Hindlimb muscle (tissue), 1 donor: ENCODE results near the gene DSCAM. TPM values are rescaled to one million over a fixed set of nuclear protein-coding genes. Genes with fewer than 3 reads are reported as not detected.

Experiments
- DNase-seq: peaks from one replicate; pipeline ENCODE4 v3.0.0-alpha.2; 2013
- polyA plus RNA-seq: library from polyadenylated mRNA; unstranded; fragments of 120-200 nt; gene quantifications from one replicate; pipeline ENCODE4 v1.2.1, GENCODE V29; 2013; ENCODE audit not compliant: insufficient read length

Gene DSCAM
- polyA plus RNA-seq, 1 donor: 2.0 TPM

DNA sequence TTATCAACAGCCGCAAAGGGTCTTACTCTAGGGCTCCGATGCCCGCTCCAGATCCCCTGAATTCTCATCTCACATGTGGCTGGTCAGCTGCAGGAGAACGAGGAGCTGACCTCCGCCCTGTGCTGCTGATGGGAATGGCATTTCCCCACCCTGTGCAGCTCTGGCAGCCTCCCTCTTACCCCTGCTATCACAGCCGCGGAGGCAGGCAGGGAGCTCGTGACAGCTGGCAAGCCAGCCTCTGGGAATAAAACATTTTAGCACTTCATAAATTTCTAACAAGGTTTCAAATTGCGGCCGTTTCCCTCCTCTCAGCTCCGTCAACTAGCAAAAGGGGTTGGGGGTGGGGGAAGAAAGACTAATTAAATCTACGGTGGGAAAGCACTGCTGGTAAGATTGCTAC lies 81.1 kb downstream of the DSCAM start:
- DNase-seq: no peak

DNA sequence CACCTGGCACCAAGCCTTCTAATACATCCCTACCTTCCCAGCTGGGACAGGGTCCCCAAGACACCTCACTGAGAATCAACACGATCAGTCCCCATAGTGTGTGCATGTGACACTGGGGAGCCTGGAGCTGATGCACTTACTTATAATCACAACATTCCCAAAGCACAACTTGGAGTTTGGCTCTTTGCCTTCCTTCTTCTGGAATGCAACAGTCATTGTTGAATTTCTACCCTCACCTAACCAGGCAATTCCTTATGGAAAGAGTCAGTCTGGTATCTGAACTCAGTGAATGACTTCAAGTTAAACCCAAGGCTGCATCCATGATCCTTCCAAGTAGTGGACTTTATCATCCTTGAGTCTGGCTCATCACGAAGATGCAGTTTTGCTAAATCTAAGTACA lies 86.1 kb downstream of the DSCAM start:
- no peak for DNase-seq

DNA sequence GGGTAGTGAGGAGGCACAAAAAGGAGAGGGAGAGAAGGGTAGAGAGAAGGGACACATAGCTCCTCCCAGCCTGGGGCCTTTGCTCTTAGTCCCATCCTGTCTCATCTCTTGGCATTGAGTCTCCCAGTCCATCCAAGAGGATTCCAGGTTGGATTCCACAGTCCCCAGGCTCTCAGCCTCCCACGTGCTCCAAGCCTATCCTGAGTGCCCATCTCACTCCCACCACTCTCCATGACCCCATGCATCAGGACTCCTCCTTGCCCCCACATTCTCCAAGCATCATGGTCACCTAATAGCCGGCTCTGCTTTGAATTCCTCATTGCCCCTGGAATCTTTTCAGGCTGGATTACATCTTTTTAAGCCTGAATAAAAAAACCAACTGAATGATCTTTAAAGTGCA lies 87.9 kb downstream of the DSCAM start:
- DNase-seq: no peak

DNA sequence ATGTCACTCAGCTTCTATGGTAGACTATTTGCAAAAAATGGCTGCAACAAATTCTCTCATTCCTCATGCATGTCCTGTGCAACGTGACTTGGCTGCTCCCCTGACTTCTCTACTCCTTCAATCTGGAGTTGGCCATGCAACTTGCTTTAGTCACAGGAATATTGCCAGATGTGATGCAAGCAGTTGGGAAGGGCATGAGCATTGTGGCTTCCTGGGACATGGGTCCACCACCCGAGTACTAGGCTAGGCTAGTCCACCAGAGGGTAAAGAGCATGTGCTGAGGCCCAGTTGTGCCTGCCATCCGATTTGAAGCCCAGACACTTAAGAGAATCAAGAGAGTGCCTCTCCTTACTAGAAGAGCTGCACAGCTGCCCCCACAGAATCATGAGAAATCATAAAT lies 89.6 kb downstream of the DSCAM start:
- no peak for DNase-seq

DNA sequence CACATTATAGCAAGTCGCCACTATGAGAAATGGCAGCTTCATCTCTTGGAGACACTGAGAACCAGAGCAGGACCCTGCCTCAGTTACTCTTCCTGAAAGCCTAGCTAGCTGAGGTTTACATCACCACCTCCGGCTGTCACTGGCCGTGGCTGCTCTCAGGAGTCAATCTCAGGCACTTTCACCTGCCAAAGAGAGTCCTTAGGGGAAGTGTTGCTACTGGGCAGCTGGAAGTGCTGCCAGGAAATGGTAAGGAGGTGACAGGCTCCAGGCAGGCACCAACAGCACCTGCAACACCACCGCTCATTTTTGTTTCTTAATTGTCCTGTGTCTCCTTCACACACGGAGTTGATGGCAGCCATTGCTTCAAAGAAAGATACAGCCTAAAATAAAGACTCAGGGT lies 92.5 kb downstream of the DSCAM start:
- DNase-seq: no peak

DNA sequence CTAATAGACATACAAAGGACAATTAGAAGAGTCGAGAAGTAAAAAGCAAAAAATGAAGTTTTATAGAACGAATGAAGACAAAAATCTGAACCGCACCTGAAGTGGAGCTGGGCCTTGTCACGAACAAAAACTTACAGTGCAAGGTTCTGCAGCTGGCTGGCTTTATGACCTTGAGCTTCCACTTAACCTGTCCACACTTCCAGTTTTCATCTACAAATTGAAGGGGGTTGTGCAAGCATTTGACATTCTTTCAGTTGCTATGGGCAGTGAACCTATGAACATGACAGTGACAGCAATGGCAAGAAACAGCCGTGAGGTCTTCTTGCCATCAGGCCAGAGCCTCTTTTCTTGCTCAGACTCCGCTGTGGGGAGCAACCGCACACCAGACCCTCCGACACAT lies 93.2 kb downstream of the DSCAM start:
- no peak for DNase-seq

DNA sequence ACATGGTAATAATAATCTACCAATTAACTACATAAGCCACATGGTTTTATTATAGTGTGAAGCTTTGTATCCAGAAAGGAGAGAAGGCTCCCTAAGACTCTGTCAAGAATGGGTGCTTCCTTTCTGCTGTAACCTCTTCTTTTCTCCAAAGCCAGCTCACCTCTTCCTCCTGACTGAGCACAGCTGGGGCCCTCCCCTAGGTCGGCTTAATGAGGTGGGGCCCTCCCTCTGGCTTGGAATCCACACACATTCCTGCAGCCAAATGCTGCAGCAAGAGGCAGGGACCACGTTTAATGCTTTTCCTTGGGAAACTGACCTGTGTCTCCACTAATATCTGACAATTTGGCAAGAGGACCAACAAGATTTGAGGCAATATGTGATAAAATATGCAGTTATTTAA lies 94.8 kb downstream of the DSCAM start:
- DNase-seq: no peak

DNA sequence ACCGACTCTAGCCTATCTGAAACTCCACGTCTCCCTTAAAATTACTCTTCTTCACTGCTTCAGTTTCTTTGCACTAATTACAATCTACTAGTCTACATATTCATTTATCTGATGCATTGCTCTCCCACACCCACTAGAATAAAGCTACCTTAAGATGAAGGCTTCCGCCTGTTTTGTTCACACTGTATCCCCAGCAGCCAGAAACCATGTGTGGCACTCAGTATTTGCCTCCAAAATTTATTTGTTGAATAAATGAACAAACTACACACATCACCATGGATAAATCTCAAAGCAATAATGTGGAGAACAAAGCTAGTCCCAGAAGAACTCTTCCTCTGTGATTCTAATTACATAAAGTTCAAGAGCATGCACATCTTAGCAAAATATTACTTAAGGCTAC lies 95.7 kb downstream of the DSCAM start:
- DNase-seq: no peak

DNA sequence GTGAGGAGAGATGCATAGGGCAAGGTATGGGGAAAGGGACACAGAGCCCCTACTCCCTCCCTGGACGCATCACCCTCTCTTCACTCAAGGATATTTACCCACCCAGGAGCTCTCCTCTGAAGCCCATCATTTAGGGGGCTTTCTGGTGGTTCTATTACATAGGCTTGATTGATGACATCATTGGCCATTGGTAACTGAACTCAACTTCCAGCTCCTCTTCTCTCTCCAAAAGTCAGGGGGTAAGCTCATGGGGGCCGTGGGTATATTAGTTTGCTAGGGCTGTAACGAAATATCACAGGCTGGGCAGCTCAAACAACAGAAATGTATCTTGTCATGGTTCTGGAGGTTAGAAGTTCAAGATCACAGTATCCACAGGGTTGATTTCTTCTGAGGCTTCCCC lies 110.8 kb downstream of the DSCAM start:
- no peak for DNase-seq

DNA sequence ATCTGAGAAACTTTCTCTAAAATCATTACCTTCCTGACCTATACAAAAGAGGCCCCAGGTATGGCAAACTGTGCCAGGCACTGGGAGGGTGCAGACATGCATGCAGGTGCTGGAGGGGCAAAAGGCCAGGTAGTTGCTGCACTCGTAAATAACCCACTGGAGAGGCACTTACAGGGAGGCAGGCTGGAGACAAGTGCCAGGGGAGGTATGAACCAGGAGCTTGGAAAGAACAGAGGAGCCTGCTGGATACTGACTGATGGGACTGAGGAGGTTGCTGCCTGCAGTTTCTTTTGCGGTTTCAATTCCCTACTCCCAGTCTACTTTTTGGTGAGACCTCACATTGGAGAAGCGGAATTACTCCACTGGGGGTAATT lies 113.9 kb downstream of the DSCAM start:
- DNase-seq: no peak

DNA sequence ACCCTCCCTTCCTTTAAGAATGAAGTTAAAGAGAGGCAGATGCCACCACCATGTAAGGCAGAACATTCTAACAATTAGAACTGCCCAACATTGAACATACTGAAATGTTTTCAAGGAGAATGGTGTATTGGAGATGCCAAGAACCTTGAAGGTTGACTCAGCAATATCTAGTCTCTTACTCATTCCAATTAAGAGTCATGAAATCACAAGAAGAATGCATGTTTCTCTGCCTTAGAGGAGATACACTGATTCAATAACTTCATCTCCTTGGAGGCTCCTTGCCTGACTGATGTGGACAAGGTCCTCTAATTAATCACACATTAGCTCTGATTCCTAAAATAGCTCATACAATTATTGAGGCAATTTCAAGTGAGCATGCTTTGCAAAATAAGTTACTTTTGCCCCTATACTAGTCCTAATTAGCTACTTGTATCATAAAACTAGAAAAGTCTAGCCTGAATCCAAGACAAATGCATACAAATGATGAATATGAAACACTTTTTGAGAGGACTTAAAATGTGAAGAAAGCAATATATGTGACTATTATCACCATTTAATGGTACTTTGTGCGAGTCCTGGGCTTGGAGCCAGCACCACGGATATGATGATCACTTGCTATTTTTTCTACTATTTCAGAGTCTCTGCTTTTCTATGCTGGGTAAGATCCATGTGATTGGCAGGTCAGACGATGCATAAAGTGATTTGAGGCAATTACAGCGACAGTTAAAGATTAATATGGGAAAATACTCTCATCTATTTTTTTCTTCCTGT lies 114.5 kb downstream of the DSCAM start:
- no peak for DNase-seq

DNA sequence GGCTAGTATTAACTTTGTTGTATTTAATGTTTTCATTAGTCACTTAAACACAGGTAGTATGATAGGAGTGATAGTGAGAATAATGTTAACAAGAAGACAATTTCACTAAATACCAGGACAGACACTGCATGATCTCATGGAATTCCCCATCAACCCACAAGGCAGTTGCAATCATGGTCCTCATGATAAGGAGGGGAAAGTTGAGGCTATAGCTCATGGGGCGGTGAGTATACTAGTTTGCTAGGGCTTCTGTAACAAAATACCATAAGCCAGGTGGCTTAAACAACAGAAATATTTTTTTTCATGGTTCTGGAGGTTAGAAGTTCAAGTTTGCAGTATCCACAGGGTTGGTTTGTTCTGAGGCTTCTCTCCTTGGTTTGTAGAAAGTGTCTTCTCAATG lies 115.8 kb downstream of the DSCAM start:
- no peak for DNase-seq

DNA sequence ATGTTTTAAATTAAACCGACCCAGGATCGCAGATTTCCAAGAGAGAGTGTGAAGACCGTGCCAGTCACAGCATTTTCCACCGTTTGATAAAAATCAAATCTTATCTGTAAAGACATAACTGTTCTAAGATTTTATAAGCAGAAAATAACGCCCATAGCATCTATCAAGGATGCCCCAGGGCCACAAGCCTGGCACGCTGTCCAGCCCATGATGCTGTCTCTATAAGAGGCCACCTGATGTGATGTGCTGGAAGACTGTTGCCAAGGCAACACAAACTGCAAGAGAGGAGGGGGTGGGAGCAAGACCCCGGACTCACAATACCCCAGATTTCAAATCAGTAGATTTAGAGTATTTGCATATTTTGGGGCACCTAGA lies 116.5 kb downstream of the DSCAM start:
- DNase-seq: no peak

DNA sequence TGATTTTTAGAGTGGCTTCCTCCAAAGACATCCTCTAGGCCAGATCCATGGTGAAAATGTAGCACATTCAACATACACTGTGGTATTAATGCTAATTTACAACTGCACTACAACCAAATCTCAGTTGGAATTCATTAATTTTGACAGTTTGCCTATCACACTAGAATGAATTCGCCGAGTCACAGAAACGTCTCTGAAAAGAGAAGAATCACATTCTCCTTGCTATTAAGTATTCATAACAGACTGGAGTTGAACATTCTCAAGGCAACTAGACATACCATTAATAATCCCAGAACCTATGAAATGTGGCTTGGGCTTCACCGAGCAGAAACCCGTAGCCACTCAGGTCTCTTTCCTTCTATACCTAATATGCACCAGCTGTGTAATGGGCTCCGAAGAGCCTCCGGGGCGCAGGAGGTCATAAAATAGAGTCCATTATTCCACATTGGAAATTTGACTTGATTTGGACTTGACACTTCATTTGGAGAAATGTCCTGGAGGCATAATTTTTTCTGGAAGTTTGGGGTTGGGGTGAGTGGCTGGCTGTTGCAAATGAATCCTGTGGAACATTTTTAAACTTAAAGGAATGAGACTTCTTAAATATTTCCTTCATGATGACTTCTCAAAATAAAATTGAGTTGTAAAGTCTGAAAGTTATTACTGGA lies 117.1 kb downstream of the DSCAM start:
- DNase-seq: no peak

DNA sequence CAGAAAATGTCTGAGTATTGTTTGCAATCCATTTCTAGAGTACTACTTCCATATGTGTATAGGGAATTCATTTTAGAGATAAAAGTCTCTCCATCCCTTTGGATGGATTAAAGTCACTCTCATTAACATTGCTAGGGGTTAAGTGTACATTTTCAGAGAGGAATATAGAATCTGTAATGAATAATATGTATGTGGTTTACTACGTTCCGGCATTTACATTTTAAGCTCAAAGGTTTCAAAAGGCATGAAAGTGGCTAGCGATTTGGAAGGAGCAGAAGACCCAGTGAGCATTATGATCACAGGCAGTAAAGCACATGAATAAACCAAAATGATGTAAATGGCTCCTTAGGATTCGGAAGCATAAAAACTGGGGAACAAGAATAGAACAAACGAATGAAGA lies 123.0 kb downstream of the DSCAM start:
- no peak for DNase-seq

DNA sequence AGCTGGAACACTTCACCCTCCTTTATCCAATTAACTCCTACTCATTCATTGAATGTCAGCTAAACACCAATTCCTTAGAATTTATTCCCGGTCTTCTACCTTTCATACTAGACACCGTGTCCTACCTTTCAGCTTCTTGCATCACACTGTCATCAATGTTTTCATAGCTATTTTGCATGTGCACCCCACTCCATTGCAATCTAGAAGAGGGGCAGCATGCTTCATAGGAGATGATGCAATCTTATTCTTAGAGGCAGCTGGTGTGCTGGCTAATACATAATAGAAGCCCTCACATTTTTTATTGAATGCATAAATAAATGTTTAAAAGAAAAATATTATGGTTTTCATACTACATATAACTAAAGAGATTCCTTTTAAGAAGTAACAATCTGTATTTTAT lies 123.6 kb downstream of the DSCAM start:
- DNase-seq: no peak

DNA sequence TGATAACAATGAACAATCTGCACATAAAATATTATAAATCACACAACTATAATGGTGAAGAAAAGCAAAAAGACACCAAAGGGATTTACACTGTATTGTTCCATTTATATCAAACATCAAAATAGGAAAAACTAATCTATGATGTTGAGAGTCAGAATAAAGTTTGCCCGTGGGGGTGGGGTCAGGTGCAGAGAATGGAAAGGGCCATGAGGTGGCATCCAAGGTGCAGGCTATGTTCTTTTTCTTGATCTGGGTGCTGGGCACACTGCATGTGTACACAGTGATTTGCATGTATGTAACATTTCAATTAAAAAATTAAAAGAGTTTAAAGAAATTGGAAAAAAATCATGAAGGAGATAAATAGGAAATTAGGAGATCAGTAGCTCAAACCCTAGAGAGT lies 127.3 kb downstream of the DSCAM start:
- DNase-seq: no peak

DNA sequence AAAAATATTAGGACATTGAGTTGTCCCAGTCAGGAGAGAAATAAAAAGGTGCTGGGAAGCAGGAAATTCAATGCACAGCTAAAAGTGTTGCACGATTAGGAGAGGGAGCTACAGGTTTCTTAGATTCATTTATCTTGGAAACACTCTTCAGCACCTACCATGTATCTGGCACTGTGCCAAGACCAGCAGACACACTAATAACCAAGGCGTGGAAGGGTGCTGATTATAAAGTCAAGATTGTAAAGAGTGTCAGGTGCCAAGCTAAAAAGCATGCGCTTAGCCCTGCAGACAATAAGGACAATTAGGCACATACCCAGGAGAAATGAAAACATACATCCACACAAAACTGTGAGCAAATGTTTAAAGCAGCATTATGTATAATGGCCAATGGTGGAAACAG lies 129.9 kb downstream of the DSCAM start:
- DNase-seq: no peak

DNA sequence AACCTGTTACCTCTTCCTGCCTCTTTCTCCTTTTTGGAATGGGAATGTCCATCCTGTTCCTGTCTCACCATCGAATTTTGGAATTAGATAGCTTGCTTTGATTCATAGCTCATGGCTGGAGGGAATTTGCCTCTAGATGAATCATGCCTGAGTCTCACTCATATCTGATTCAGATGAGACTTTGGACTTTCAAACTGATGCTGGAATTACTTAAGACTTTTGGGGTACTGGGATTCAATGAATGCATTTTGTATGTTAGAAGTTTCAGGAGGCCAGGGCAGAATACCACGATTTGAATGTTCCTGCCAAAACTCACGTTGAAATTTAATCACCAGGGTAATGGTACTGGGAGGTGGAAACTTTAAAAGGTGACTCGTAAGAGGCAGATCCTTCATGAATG lies 132.4 kb downstream of the DSCAM start:
- DNase-seq: no peak

DNA sequence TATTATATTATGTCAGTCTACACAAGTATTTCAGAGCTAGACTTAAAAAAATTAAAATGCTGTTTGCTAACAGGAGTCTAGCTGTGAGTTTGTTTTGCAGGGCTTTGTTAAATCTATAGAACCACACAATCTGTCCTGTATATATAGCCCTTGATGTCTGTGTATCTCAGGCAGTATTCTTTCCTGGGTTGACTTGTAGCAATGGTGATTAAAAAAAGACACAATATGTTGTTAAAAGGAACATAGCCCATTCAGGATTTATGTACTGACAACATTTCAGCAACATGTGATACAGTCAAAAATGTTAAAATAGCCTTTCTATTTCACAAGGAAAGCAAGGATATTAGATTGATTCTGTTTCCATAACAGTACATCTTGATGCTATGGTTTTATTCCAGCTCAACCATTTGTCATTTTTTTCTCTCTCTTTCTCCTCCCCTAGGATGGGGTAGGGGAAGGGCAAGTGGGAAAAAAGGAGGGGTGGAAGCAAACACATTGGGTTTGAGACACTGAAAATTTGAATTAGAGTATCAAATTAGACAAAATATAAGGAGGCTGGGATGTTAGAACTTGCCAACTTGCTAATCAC lies 139.2 kb downstream of the DSCAM start:
- DNase-seq: no peak

DNA sequence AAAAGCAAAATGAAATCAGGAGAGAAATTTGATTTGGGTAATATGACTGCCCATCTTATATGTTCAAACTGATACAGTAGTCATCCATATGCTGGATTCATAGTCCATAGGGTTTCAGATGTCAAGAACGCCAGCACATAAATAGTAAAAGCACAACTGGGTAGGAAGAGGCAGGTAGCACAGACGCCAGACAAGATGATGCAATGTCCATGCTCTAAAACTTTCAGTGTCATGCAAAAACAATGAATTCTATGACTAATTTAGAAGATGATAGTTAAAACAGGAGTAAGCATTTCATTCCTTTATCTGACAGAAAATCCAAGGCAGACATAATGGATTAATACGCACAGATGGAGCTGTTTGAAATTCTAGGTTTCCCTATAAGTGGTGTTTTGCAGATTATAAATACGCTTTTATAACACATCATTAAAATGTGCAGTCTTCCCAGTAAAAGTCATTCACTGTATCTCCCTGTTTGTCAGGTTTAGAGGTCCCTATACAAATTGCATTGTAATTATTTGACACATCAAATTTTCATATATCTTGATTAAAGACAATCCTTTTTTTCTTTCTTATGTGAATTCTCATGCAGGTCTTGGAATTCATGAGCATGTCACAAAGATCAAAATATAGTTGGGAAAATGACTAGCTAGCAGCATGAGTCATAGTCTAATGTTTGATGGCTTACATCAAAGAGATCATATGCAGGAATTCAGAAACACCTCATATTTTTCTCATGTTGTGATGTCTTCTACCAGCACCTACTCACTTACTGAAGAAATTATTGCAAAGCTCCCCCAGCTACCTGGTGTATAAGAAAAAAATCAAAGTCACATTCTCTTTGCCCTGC lies 139.9 kb downstream of the DSCAM start:
- no peak for DNase-seq

DNA sequence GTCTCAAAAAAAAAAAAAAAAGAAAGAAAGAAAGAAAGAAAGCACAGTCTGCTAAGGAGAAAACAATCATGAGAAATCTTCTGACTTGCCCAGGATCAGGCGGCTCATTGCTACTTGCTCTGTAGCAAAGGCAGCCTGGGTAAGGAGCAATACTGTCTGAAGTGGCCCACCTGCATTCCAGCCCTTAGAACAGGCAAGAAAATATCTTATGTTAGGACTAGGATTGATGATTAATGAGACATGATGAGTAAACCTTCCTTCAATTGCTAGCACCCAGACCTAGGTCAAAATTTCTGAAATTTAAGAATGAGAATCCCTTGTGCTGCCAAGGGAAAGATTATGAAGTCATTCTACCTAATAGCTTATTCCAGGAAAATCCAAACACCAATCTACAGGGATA lies 140.8 kb downstream of the DSCAM start:
- no peak for DNase-seq

DNA sequence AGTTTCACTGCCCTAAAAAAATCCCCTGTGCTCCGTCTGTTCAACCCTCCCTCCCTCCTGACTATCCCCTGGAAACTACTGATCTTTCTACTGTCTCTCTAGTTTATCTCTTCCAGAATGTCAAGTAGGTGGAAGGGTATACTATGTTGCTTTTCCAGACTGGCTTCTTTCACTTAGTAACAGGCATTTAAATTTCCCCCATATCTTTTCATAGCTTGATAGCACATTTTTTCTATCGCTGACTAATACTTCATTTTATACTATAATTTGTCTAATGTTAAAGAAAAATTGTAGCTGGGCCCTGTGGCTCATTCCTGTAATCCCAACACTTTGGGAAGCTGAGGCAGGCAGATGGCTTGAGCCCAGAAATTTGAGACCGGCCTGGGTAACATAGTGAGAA lies 142.8 kb downstream of the DSCAM start:
- DNase-seq: no peak
